ENCODE results near the gene KRTAP4-12. TPM values are rescaled to one million over a fixed set of nuclear protein-coding genes. Genes with fewer than 3 reads are reported as not detected.

Gene KRTAP4-12
- total RNA-seq (2014; rRNA removed; shearing (Covaris generic)) = not detected in 2 replicates

GRCh38 chr17:41123991-41124371, at the start of gene KRTAP4-12:
Gene KRTAP4-12 (minus strand): TSS chr17:41124182. CDS start chr17:41124122, 60 bp downstream.

DNA sequence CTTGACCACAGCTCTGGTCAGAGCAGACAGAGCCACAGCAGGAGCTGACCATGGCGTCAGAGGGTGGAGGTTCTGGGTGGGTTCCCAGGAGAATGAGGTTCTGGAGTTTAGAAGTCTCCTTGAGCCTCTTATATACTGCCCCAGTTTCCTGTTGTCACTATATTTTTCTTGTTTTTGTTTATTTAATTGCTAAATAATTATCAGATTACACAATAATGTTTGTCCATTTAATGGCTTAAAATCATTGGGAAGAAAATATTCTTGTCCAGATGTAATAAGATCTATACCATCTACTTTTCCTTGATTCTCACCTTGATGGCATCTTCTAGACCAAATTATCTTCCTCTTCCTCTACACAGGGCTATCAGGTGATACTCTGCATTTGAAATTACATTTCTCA, 44.1 kb upstream of the KRTAP4-12 start, which contains the start of gene KRTAP4-3:
TSS of gene KRTAP4-3 (minus strand) at position 101 of the 400 bp plus-strand sequence. CDS start at position 52, 49 bp downstream.

DNA sequence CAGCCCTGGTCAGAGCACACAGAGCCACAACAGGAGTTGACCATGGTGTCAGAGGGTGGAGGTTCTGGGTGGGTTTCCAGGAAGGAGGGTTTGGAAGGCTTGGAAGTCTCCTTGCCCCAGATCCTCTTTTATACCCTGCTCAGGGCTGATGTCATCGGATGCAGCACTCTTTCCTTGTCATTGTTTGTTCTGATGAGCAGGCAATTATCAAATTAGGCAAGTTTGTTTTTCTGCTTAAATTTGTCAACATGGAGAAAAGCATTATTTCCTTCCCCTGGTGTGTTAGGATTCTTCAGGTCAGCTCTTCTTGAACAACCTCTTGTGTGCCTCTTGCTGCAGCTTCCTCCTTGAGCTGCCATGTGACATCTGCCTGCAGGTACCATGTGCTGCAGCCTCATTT, 36.7 kb upstream of the KRTAP4-12 start, which contains the start of gene KRTAP4-4:
TSS of gene KRTAP4-4 (minus strand) at position 101 of the 400 bp plus-strand sequence. CDS start at position 44, 57 bp downstream.

DNA sequence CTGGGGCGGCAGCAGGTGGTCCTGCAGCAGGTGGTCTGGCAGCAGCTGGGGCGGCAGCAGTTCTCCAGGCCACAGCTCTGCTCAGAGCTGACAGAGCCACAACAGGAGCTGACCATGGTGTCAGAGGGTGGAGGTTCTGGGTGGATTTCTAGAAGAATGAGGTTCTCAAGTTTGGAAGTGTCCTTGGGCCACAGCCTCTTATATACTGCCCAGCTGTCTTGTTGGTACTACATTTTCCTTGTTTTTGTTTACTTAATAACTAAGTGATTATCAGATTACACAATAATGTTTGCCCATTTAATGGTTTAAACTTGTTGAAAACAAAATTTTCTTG, 25.6 kb upstream of the KRTAP4-12 start, which contains the start of gene KRTAP4-5:
TSS of gene KRTAP4-5 (minus strand) at position 174 of the 334 bp plus-strand sequence. CDS start at position 116, 58 bp downstream.

GRCh38 chr17:41140360-41141131, 16.6 kb upstream of the KRTAP4-12 start, which contains the start of gene KRTAP4-6:
Gene KRTAP4-6 (minus strand): TSS chr17:41140544. CDS start chr17:41140487, 57 bp downstream.

GRCh38 chr17:41117846-41118386, 6.1 kb downstream of the KRTAP4-12 start, which contains the start of gene KRTAP4-11:
Gene KRTAP4-11 (minus strand): TSS chr17:41118373. CDS start chr17:41118315, 58 bp downstream.

DNA sequence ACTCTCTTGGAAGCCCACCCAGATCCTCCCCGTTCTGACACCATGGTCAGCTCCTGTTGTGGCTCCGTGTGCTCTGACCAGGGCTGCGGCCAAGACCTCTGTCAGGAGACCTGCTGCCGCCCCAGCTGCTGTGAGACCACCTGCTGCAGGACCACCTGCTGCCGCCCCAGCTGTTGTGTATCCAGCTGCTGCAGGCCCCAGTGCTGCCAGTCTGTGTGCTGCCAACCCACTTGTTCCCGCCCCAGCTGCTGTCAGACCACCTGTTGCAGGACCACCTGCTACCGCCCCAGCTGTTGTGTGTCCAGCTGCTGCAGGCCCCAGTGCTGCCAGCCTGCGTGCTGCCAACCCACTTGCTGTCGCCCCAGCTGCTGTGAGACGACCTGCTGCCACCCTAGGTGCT, 18.6 kb downstream of the KRTAP4-12 start, which contains the start of gene KRTAP4-9:
TSS of gene KRTAP4-9 (plus strand) at position 43 of the 400 bp plus-strand sequence. CDS start at position 43, 0 bp downstream.

DNA sequence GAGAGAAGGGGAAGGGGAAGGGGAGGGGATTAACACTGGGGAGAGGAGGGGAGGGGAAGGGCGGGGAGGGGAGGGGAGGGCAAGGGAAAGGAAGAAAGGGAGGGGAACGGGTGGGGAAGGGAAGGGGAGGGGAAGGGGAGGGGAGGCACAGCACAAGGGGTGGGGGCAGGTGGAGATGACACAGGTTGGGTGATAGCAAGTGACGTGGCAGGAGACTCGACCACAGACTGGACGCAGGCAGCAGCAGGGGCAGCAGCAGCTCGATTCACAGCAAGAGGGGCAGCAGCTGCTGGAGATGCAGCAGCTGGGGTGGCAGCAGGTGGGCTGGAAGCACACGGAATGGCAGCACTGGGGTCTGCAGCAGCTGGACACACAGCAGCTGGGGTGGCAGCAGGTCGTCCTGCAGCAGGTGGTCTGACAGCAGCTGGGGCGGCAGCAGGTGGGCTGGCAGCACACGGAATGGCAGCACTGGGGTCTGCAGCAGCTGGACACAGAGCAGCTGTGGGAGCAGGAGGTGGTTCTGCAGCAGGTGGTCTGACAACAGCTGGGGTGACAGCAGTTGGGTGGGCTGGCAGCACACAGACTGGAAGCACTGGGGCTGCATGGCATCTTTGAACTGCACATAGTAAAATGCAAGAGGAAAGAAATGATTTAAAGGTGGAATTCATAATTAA, 22.3 kb downstream of the KRTAP4-12 start, which contains the start of gene KRTAP4-16:
TSS of gene KRTAP4-16 (minus strand) at position 624 of the 674 bp plus-strand sequence. CDS start at position 624, 0 bp downstream.

DNA sequence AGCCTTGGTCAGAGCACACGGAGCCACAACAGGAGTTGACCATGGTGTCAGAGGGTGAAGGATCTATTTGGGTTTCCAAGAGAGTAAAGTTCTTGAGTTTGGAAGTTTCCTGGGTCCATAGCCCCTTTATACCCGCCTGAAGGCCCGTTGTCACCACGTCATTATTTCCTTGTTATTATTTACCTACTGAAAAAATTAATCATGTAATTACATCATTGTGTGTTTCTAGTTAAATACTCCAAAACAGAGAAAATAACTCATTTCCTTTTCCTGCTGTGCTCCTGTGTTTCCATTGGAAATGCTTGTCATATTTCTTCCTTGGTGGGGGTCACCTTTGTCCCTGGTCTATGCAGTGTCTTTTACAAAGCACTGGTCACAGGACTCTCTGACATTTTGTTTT, 25.9 kb downstream of the KRTAP4-12 start, which contains the start of gene KRTAP4-8:
TSS of gene KRTAP4-8 (minus strand) at position 101 of the 400 bp plus-strand sequence. CDS start at position 43, 58 bp downstream.

GRCh38 chr17:41084100-41084856, 39.7 kb downstream of the KRTAP4-12 start, which contains the start of gene KRTAP4-7:
Gene KRTAP4-7 (plus strand): TSS chr17:41084150. CDS start chr17:41084207, 57 bp downstream.

Other genes with a start within 250 kb of the KRTAP4-12 start
- gene KRT20, start 238.9 kb downstream of the KRTAP4-12 start, total RNA-seq (2014; rRNA removed; shearing (Covaris generic)) = 0.08 TPM in 1 of 2 replicates, not detected in the other
- gene KRT23, start 186.5 kb downstream of the KRTAP4-12 start, total RNA-seq (2014; rRNA removed; shearing (Covaris generic)) = 0.08 TPM in 1 of 2 replicates, not detected in the other
- not detected in 2 replicates for gene KRT39, start 157.2 kb downstream of the KRTAP4-12 start, total RNA-seq (2014; rRNA removed; shearing (Covaris generic))
- gene KRT40, start 139.9 kb downstream of the KRTAP4-12 start, total RNA-seq (2014; rRNA removed; shearing (Covaris generic)) = not detected in 2 replicates
- not detected in 2 replicates for gene KRTAP3-3, start 130.0 kb downstream of the KRTAP4-12 start, total RNA-seq (2014; rRNA removed; shearing (Covaris generic))
- not detected in 2 replicates for gene KRTAP3-2, start 124.3 kb downstream of the KRTAP4-12 start, total RNA-seq (2014; rRNA removed; shearing (Covaris generic))
- not detected in 2 replicates for gene KRTAP3-1, start 115.1 kb downstream of the KRTAP4-12 start, total RNA-seq (2014; rRNA removed; shearing (Covaris generic))
- not detected in 2 replicates for gene KRTAP1-5, start 97.0 kb downstream of the KRTAP4-12 start, total RNA-seq (2014; rRNA removed; shearing (Covaris generic))
- gene KRTAP1-4, start 94.0 kb downstream of the KRTAP4-12 start, total RNA-seq (2014; rRNA removed; shearing (Covaris generic)) = not detected in 2 replicates
- not detected in 2 replicates for gene KRTAP1-3, start 89.3 kb downstream of the KRTAP4-12 start, total RNA-seq (2014; rRNA removed; shearing (Covaris generic))
- not detected in 2 replicates for gene KRTAP1-1, start 82.7 kb downstream of the KRTAP4-12 start, total RNA-seq (2014; rRNA removed; shearing (Covaris generic))
- gene KRTAP2-1, start 76.9 kb downstream of the KRTAP4-12 start, total RNA-seq (2014; rRNA removed; shearing (Covaris generic)) = not detected in 2 replicates
- gene KRTAP2-2, start 69.0 kb downstream of the KRTAP4-12 start, total RNA-seq (2014; rRNA removed; shearing (Covaris generic)) = not detected in 2 replicates
- gene KRTAP2-3, start 64.1 kb downstream of the KRTAP4-12 start, total RNA-seq (2014; rRNA removed; shearing (Covaris generic)) = 0.29 TPM in 1 of 2 replicates, not detected in the other
- gene KRTAP2-4, start 58.3 kb downstream of the KRTAP4-12 start, total RNA-seq (2014; rRNA removed; shearing (Covaris generic)) = not detected in 2 replicates
- not detected in 2 replicates for gene KRTAP4-7, start 40.0 kb downstream of the KRTAP4-12 start, total RNA-seq (2014; rRNA removed; shearing (Covaris generic))
- not detected in 2 replicates for gene KRTAP4-8, start 26.0 kb downstream of the KRTAP4-12 start, total RNA-seq (2014; rRNA removed; shearing (Covaris generic))
- not detected in 2 replicates for gene KRTAP4-16, start 22.0 kb downstream of the KRTAP4-12 start, total RNA-seq (2014; rRNA removed; shearing (Covaris generic))
- gene KRTAP4-9, start 18.8 kb downstream of the KRTAP4-12 start, total RNA-seq (2014; rRNA removed; shearing (Covaris generic)) = not detected in 2 replicates
- not detected in 2 replicates for gene KRTAP4-11, start 5.8 kb downstream of the KRTAP4-12 start, total RNA-seq (2014; rRNA removed; shearing (Covaris generic))
- gene KRTAP4-6, start 16.4 kb upstream of the KRTAP4-12 start, total RNA-seq (2014; rRNA removed; shearing (Covaris generic)) = not detected in 2 replicates
- gene KRTAP4-5, start 25.6 kb upstream of the KRTAP4-12 start, total RNA-seq (2014; rRNA removed; shearing (Covaris generic)) = not detected in 2 replicates
- not detected in 2 replicates for gene KRTAP4-4, start 36.6 kb upstream of the KRTAP4-12 start, total RNA-seq (2014; rRNA removed; shearing (Covaris generic))
- not detected in 2 replicates for gene KRTAP4-3, start 44.0 kb upstream of the KRTAP4-12 start, total RNA-seq (2014; rRNA removed; shearing (Covaris generic))
- gene KRTAP4-2, start 54.0 kb upstream of the KRTAP4-12 start, total RNA-seq (2014; rRNA removed; shearing (Covaris generic)) = not detected in 2 replicates
- not detected in 2 replicates for gene KRTAP4-1, start 60.7 kb upstream of the KRTAP4-12 start, total RNA-seq (2014; rRNA removed; shearing (Covaris generic))
- gene KRTAP9-1, start 65.7 kb upstream of the KRTAP4-12 start, total RNA-seq (2014; rRNA removed; shearing (Covaris generic)) = not detected in 2 replicates
- not detected in 2 replicates for gene KRTAP9-2, start 102.5 kb upstream of the KRTAP4-12 start, total RNA-seq (2014; rRNA removed; shearing (Covaris generic))
- not detected in 2 replicates for gene KRTAP9-3, start 108.3 kb upstream of the KRTAP4-12 start, total RNA-seq (2014; rRNA removed; shearing (Covaris generic))
- not detected in 2 replicates for gene KRTAP9-8, start 113.8 kb upstream of the KRTAP4-12 start, total RNA-seq (2014; rRNA removed; shearing (Covaris generic))
- gene KRTAP9-4, start 125.5 kb upstream of the KRTAP4-12 start, total RNA-seq (2014; rRNA removed; shearing (Covaris generic)) = not detected in 2 replicates
- not detected in 2 replicates for gene KRTAP9-9, start 131.2 kb upstream of the KRTAP4-12 start, total RNA-seq (2014; rRNA removed; shearing (Covaris generic))
- gene KRTAP9-6, start 141.2 kb upstream of the KRTAP4-12 start, total RNA-seq (2014; rRNA removed; shearing (Covaris generic)) = not detected in 2 replicates
- gene KRTAP9-7, start 151.5 kb upstream of the KRTAP4-12 start, total RNA-seq (2014; rRNA removed; shearing (Covaris generic)) = not detected in 2 replicates
- not detected in 2 replicates for gene KRTAP29-1, start 178.7 kb upstream of the KRTAP4-12 start, total RNA-seq (2014; rRNA removed; shearing (Covaris generic))
- not detected in 2 replicates for gene KRTAP16-1, start 185.1 kb upstream of the KRTAP4-12 start, total RNA-seq (2014; rRNA removed; shearing (Covaris generic))
- gene KRTAP17-1, start 191.5 kb upstream of the KRTAP4-12 start, total RNA-seq (2014; rRNA removed; shearing (Covaris generic)) = not detected in 2 replicates
- not detected in 2 replicates for gene KRT33A, start 226.6 kb upstream of the KRTAP4-12 start, total RNA-seq (2014; rRNA removed; shearing (Covaris generic))
- gene KRT33B, start 245.6 kb upstream of the KRTAP4-12 start, total RNA-seq (2014; rRNA removed; shearing (Covaris generic)) = 0.29 TPM in 1 of 2 replicates, not detected in the other

Data from A375 (cell line).